ENCODE results near the gene BLID. TPM values are rescaled to one million over a fixed set of nuclear protein-coding genes. Genes with fewer than 3 reads are reported as not detected.

Gene BLID
- total RNA-seq, 2 experiments from 2014 or later: not detected

DNA sequence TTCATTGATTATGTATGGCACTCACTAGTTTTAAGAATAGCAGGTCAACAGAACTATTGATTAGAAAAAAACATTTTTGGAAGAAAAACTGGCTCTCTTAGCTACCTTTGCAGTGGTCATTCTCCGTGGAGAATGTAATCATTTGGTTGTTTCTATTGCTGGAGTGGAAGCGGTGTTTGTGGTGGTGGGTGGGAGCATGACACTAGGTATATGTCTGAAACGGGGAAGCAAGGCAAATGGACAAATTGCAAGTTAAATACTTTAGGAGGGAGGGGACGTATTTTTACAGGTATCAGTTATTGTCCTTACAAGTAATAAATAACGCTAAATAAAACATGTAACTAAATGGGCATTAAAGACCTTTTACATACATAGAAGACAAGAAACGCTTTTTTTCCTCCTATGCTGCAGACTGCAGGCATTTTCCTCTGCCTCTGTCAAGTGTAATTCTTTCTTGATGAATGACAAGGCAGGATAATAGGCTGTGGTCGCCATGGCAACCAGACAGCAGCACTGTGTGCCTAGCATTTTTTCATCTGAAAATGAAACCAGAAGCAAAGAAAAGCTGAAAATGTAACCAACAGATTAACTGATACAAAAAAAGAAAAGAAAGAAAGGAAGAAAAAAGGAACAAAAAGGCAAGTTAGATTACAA, 46.2 kb downstream of the BLID start:
- Histone ChIP-seq H3K27ac (ENCODE audit: low read depth, low read length, poor library complexity, severe bottlenecking) (no peak overlapping the region), H3K9me3 (ENCODE audit: low read length) (no peaks in the 10 kb centered on the region), H3K4me1 (ENCODE audit: insufficient read depth, low read length, poor library complexity, severe bottlenecking) (no peaks in the 10 kb centered on the region), H3K9me2 (ENCODE audit: insufficient read depth, low read length) (no peaks in the 10 kb centered on the region), H2AFZ (ENCODE audit: low read length) (no peak overlapping the region), H3K36me3 (ENCODE audit: insufficient read depth, low read length) (no peaks in the 10 kb centered on the region), H3K79me2 (ENCODE audit: insufficient read depth, low read depth, low read length) (no peaks in the 10 kb centered on the region), H3K4me2 (ENCODE audit: low read length) (no peak overlapping the region), H4K20me1 (ENCODE audit: insufficient read depth, low read length) (no peaks in the 10 kb centered on the region), H3K4me3 (ENCODE audit: low read depth, low read length, poor library complexity, severe bottlenecking) (no peak overlapping the region)
- DNase-seq (ENCODE audit: low spot score): no peak
- POLR2A ChIA-PET: interaction anchor here (0.6 kb wide), 1 partner anchor 41 kb away, joined by 3 read pairs; no protein-coding TSS in a partner anchor
- CTCF ChIA-PET (ENCODE audit: unreplicated experiment): no interaction called here
- TF ChIP-seq, protein P1, sequence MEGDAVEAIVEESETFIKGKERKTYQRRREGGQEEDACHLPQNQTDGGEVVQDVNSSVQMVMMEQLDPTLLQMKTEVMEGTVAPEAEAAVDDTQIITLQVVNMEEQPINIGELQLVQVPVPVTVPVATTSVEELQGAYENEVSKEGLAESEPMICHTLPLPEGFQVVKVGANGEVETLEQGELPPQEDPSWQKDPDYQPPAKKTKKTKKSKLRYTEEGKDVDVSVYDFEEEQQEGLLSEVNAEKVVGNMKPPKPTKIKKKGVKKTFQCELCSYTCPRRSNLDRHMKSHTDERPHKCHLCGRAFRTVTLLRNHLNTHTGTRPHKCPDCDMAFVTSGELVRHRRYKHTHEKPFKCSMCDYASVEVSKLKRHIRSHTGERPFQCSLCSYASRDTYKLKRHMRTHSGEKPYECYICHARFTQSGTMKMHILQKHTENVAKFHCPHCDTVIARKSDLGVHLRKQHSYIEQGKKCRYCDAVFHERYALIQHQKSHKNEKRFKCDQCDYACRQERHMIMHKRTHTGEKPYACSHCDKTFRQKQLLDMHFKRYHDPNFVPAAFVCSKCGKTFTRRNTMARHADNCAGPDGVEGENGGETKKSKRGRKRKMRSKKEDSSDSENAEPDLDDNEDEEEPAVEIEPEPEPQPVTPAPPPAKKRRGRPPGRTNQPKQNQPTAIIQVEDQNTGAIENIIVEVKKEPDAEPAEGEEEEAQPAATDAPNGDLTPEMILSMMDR (conservative IDR thresholded peaks at IDR 0.05; ENCODE audit: low read length): no peak
- no peak for TF ChIP-seq EZH2phosphoT487 (IDR thresholded peaks at IDR 0.05; ENCODE audit: borderline replicate concordance, low read depth, low read length)
- intact Hi-C loops (cut with micrococcal nuclease; ENCODE audit: unreplicated experiment): no loop called here
- no TSS peak for BruUV-seq (replicated peaks)

- no peak overlapping the region for H3K4me2 ChIP-seq (ENCODE audit: low read length)
- BruUV-seq (replicated peaks): no TSS peak
- TF ChIP-seq EZH2phosphoT487 (IDR thresholded peaks at IDR 0.05; ENCODE audit: borderline replicate concordance, low read depth, low read length): no peak
- TF ChIP-seq, protein P1 (conservative IDR thresholded peaks at IDR 0.05; ENCODE audit: low read length): no peak
- ChIA-PET POLR2A (no interaction called here), CTCF (ENCODE audit: unreplicated experiment) (no interaction called here)
- no peaks in the 10 kb centered on the region for H3K79me2 ChIP-seq (ENCODE audit: insufficient read depth, low read depth, low read length)
- no peaks in the 10 kb centered on the region for H3K36me3 ChIP-seq (ENCODE audit: insufficient read depth, low read length)
- no peak overlapping the region for H3K4me3 ChIP-seq (ENCODE audit: low read depth, low read length, poor library complexity, severe bottlenecking)
- no peaks in the 10 kb centered on the region for H3K9me2 ChIP-seq (ENCODE audit: insufficient read depth, low read length)
- no peaks in the 10 kb centered on the region for H3K4me1 ChIP-seq (ENCODE audit: insufficient read depth, low read length, poor library complexity, severe bottlenecking)
- no peak overlapping the region for H2AFZ ChIP-seq (ENCODE audit: low read length)
- no peak overlapping the region for H3K27ac ChIP-seq (ENCODE audit: low read depth, low read length, poor library complexity, severe bottlenecking)
- no peak for DNase-seq (ENCODE audit: low spot score)
- intact Hi-C loops (cut with micrococcal nuclease; ENCODE audit: unreplicated experiment): no loop called here
- no peaks in the 10 kb centered on the region for H4K20me1 ChIP-seq (ENCODE audit: insufficient read depth, low read length)
- H3K9me3 ChIP-seq (ENCODE audit: low read length): no peaks in the 10 kb centered on the region
Observed at GRCh38 chr11:122068837-122069236, 47.2 kb downstream of the BLID start.

DNA sequence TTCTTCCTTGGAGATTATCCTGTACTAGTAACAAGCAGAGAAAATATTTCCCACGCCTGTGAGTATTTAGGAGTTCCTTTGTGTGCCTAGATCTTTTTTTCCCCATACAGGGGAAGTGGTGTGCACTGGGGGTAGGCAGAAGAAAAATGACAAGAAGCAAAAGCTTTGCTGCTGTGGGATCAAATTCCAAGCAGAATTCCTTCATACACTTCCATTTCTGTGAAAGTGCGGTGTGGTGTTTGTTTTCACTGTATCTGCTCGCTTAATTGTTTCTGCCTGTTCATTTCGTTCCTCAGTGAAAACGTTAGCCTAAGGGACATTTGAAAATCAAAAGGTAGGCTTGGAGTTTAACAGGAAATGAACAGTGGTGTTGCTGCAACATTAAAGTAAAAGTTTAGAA, 47.9 kb downstream of the BLID start:
- Histone ChIP-seq H3K27ac (ENCODE audit: low read depth, low read length, poor library complexity, severe bottlenecking) (no peak overlapping the region), H3K9me2 (ENCODE audit: insufficient read depth, low read length) (no peaks in the 10 kb centered on the region), H2AFZ (ENCODE audit: low read length) (no peak overlapping the region), H3K79me2 (ENCODE audit: insufficient read depth, low read depth, low read length) (no peaks in the 10 kb centered on the region), H3K36me3 (ENCODE audit: insufficient read depth, low read length) (no peaks in the 10 kb centered on the region), H3K4me2 (ENCODE audit: low read length) (no peak overlapping the region), H3K4me3 (ENCODE audit: low read depth, low read length, poor library complexity, severe bottlenecking) (no peak overlapping the region), H4K20me1 (ENCODE audit: insufficient read depth, low read length) (no peaks in the 10 kb centered on the region), H3K4me1 (ENCODE audit: insufficient read depth, low read length, poor library complexity, severe bottlenecking) (no peaks in the 10 kb centered on the region), H3K9me3 (ENCODE audit: low read length) (no peaks in the 10 kb centered on the region)
- no peak for DNase-seq (ENCODE audit: low spot score)
- intact Hi-C loops (cut with micrococcal nuclease; ENCODE audit: unreplicated experiment): no loop called here
- ChIA-PET CTCF (ENCODE audit: unreplicated experiment) (no interaction called here), POLR2A (no interaction called here)
- BruUV-seq (replicated peaks): no TSS peak
- no peak for TF ChIP-seq EZH2phosphoT487 (IDR thresholded peaks at IDR 0.05; ENCODE audit: borderline replicate concordance, low read depth, low read length)
- TF ChIP-seq, protein P1 (conservative IDR thresholded peaks at IDR 0.05; ENCODE audit: low read length): no peak
